Fibroblast of skin of left quadriceps (primary cell): Measurements from ENCODE around the gene FASTKD2.

Experiments used
- DNase-seq, 2 experiments: peaks; one replicate each; pipeline ENCODE4 v3.0.0-alpha.2; 2013; ENCODE audit warnings: low read depth in 2 of 2

FASTKD2 gene

GRCh38 chr2:206765242-206766056 lies at the start of gene FASTKD2, which contains the start of gene MDH1B:
Gene FASTKD2 (plus strand): TSS chr2:206765606. CDS start chr2:206766694, 1,088 bp downstream.
Gene MDH1B (minus strand): TSS chr2:206765328. CDS start chr2:206765271, 57 bp downstream.
- DNase-seq = peak; percentile 88

DNA sequence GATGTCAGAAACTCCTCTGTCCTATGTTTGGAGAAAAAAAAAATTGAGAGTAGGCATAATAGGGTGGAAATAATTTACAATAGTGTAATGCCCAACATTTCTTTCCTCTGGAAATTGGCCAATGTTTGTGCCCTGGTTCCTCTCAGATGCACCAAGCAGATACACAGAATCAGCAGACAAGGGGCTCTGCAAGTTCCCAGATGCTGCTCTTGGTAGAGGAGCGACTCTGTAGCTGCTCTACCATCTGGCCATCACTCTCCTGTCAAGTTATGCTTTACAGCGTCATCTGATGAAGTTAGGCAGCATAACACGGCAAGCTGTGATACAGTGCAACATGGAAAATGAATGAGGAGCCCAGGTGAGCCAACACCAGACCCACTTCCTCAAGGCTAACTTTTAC lies 48.8 kb upstream of the FASTKD2 start:
- DNase-seq = no peak

- no peak for DNase-seq
Observed at GRCh38 chr2:206718296-206718695, 47.1 kb upstream of the FASTKD2 start, which contains the start of gene DYTN. Gene DYTN (minus strand): TSS chr2:206718396. CDS start chr2:206718279, 117 bp downstream.

DNA sequence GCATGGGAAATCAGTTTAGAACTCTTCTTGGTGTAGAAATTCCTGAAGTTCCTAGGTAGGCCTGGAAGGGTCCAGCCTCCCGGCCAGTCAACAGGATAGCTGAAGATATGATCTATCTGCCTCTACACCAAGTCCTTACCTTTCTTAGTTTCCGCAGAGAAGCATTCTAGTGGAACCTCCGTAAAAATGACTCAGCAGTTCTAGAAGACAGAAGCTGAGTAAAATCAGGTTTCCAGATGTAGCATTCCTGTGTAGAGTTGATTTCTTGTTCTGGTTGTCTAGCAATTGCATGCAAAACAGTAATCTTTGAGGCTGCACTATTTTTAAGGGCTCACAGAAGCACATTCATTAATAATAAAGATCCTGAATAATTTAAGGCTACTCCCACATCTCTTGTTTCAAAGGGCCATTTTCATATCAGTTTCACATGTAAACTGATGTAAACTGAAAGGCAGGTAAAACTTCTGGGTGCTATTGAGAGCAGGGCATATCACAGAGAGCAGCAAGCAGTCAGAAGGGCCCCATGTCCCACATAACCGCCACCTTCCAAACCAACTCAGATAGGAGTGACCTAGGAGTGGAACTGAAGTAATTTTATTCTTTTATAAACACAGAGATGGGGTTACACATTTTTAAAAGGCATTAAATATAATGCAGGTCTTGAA lies 44.0 kb upstream of the FASTKD2 start:
- no peak for DNase-seq

- no peak for DNase-seq
Observed at GRCh38 chr2:206723288-206723687, 42.1 kb upstream of the FASTKD2 start.

DNA sequence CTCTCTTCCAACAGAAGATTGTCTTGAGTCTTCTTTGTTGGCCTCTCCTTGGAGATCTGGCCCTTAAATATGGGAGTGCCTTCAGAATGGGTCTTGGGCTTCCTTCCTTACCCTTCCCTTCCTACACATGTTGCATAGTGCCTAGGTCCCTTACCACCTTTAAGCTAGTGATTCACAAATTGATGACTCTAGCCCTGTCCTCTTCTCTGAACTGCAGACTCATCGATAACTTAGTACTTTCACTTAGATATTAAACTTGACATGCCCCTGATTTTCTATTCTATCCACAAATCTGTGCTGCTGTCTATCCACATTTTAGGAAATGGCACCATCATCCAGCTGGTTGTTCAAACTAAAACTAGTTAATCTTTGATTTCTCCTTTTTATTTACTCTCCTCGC lies 38.1 kb upstream of the FASTKD2 start:
- no peak for DNase-seq

DNA sequence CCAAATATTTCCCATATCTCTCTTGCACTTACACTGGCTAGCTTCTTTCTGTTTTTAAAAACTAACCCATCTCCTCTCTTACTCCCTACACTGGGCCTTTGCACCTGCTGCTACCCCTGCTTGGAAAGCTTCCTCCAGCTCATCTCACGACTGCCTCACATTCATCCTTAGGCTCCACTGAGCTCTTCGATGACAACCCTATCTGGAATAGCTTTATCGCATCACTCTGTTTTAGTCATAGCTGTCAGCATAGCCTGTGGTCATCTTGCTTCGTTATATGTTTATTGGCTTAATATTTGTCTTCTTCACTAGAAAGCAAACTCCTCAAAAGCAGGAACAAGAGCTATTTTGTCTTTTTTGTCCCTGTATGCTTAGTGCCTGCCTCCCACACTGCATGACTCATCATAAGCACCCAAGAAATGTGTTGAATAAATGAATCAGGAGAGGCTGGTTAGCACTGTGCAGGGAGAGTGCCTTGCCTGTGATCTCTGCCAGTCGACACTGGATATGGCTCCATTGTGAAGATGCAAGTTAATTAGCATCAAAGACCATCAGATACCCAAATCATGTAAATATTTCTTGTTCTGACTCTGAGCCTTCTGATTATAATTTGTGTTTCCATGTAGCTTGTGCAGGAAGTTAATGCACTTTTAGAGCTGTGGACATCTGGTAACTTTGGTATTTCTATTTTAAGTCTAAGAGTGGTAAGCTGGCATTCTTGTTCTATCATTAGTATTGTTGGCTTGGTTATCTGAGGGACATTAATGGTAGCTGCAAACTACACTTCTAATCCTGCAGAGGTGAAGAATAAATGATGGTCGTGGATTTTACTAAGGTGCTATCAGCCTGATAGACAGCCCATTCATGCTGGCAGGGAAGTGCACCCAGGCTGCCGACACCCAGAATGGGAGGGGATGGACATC lies 36.9 kb upstream of the FASTKD2 start:
- no peak for DNase-seq

GRCh38 chr2:206733341-206733740 lies 32.1 kb upstream of the FASTKD2 start:
- DNase-seq = no peak

GRCh38 chr2:206736935-206737334 lies 28.5 kb upstream of the FASTKD2 start:
- no peak for DNase-seq

DNA sequence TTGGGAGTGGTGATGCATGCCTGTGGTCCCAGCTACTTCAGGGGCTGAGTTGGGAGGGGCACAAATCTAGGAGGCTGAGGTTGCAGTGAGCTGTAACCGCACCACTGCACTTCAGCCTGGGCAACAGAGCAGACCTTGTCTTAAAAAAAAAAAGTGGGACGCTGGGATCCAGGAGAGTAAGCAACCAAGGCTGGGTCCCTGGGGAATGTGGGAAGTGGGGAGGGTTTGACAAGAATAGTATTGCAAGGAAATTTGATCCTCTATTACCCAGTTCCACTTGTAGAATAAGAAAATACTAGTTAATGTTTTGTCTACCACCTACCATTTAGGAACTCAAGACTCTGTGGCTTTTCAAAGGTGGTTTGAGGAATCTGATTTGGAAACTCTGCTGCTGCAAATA lies 26.1 kb upstream of the FASTKD2 start:
- DNase-seq = no peak

- DNase-seq = no peak
Observed at GRCh38 chr2:206740800-206741199, 24.6 kb upstream of the FASTKD2 start.

- no peak for DNase-seq
Observed at GRCh38 chr2:206756816-206757215, 8.6 kb upstream of the FASTKD2 start.

DNA sequence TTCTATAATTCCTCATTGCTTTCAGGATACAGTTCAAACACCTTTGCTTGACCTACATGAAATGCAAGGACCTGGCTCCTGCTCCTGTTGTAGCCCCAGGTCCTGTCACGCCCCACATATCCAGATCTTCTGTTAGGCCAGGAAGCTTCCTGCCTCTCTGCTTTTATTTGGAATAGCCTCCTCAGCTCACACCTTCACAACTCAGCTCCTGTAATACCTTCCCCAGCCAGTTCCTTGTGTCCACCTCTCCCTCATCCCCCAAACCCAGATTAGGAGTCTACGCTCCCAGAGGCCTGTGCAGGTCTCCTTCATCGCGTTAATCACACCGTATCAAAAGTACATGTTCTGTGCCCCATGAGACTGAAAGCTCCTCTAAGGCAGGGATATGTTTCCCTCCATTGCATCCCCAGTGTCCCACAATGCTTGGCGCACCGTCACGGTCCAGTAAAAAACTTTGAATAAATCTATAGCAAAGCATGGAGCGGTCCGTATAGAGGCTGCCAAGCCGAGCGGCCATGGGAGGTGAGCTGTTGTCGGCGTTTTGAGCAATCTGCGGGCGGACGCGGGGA lies 649 bp upstream of the FASTKD2 start:
- DNase-seq = no peak

- no peak for DNase-seq
Observed at GRCh38 chr2:206766057-206766930, 888 bp downstream of the FASTKD2 start.

DNA sequence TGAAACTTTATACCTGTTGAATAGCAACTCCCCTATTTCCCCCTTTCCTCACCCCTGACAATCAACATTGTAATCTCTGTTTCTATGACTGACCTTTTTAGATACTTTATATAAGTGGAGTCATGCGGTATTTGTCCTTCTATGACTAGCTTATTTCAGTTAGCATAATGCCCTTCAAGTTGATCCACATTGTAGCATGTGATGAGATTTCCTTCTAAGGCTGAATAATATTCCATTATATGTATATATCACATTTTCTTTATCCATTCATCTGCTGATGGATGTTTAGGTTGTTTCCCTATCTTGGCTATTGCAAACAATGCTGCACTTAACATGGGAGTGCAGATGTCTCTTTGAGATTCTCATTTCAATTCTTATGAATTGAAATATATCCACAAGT lies 9.5 kb downstream of the FASTKD2 start:
- no peak for DNase-seq

DNA sequence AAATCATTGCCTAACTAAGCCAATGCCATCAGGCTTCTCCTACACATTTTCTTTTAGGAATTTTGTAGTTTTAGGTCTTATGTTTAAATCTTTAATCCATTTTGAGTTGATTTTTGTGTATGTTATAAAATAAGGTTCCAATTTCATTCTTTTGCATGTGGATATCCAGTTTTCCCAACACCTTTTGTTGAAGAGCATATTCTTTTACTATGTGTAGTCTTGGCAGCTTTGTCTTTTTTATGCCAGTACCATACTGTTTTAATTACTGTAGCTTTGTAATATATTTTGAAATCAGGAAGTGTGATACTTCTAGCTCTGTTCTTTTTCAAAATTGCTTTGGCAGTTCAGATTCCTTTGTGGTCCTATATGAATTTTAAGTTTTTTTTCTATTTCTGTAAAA lies 11.0 kb downstream of the FASTKD2 start:
- no peak for DNase-seq

- DNase-seq = no peak
Observed at GRCh38 chr2:206780671-206781070, 15.3 kb downstream of the FASTKD2 start.

GRCh38 chr2:206783718-206784117 lies 18.3 kb downstream of the FASTKD2 start:
- no peak for DNase-seq

DNA sequence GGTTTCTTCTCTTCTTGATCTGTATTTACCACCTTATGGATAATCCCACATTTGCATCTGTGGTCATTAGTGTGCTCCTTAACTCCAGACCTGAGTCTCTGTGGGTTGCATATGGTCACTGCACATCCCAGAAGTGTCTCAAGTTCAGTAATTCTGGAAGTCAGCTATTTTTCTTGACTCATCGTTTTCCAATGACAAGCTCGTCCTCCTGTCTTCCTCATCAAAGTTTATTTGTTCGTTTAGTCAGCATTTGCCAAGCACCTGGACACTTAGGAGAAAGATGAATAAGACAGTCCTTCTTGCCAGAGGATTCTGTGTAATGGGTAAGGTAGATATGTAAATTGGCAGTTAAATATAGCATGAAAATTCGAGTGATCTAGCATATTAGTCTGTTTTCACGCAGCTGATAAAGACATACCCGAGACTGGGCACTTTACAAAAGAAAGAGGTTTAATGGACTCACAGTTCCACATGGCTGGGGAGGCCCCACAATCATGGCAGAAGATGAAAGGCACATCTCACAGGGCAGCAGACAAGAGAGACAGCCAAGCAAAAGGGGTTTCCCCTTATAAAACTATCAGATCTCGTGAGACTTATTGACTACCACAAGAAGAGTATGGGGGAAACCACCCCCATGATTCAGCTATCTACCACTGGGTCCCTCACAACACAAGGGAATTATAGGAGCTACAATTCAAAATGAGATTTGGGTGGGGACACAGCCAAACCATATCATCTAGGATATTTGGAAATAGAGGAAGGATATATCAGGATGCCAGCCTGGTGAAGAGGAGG lies 19.4 kb downstream of the FASTKD2 start:
- no peak for DNase-seq
